ENCODE data around the gene MED15. TPM values are rescaled to one million over a fixed set of nuclear protein-coding genes. Genes with fewer than 3 reads are reported as not detected.

Gene MED15
- total RNA-seq, 5 donors from 2014 or later (not counting 1 experiment from before 2014, with no cell fraction given): 214 to 317 (median 262) TPM

- WGBS (ENCODE audit: insufficient coverage): 89% methylated on average over 6 of the region's 6 CpGs
- ATAC-seq (replicated peaks in 1 of 4) (no peak), DNase-seq (no peak)
- Mint-ChIP-seq H3K4me1 (peaks cover 10 to 17% (median 11%) of the 10 kb centered on the region in 3 donors), H3K27me3 (no peaks in the 10 kb centered on the region), H3K36me3 (no peaks in the 10 kb centered on the region), H3K9me3 (no peaks in the 10 kb centered on the region), H3K4me3 (no peak overlapping the region), H3K27ac (no peak overlapping the region)
- no peak overlapping the region for H3K4me3 ChIP-seq (ENCODE audit: control insufficient read depth in 1 of 2, extremely low read depth in 1 of 2, low read length in 1 of 2)
- no peaks in the 10 kb centered on the region for H3K36me3 ChIP-seq (ENCODE audit: control insufficient read depth in 2 of 2, extremely low read depth in 1 of 2, insufficient read depth in 1 of 2, low read length in 1 of 2)
- CTCF ChIA-PET: no interaction called here
- POLR2A ChIA-PET: no interaction called here
- no peak overlapping the region for H3K27ac ChIP-seq (ENCODE audit: low read length)
- no peaks in the 10 kb centered on the region for H3K9me3 ChIP-seq
- H3K27me3 ChIP-seq (replicated peaks in 1 of 2; ENCODE audit: control insufficient read depth in 2 of 2, extremely low read depth in 1 of 2, insufficient read depth in 2 of 2, low read length in 1 of 2): peaks cover 0 to 20% of the 10 kb centered on the region in 2 experiments
- H3K4me1 ChIP-seq (ENCODE audit: control insufficient read depth in 1 of 2, extremely low read depth in 1 of 2, insufficient read depth in 2 of 2, low read length in 2 of 2): peaks cover 0 to 20% of the 10 kb centered on the region in 2 experiments
These were observed 97.9 kb downstream of the MED15 start for GRCh38 chr22:20605328-20605727.

- H3K4me1 ChIP-seq (ENCODE audit: control insufficient read depth in 1 of 2, extremely low read depth in 1 of 2, insufficient read depth in 2 of 2, low read length in 2 of 2): peaks cover 0 to 20% of the 10 kb centered on the region in 2 experiments
- no peaks in the 10 kb centered on the region for H3K36me3 Mint-ChIP-seq
- 27% methylated on average over 11 of the region's 13 CpGs for WGBS (ENCODE audit: insufficient coverage)
- peaks cover 0 to 20% of the 10 kb centered on the region in 2 experiments for H3K27me3 ChIP-seq (replicated peaks in 1 of 2; ENCODE audit: control insufficient read depth in 2 of 2, extremely low read depth in 1 of 2, insufficient read depth in 2 of 2, low read length in 1 of 2)
- DNase-seq (peak; percentile 37 to 83 (median 65)), ATAC-seq (replicated peaks in 1 of 4) (peak; percentile 90 to 96 (median 92))
- H3K9me3 ChIP-seq: no peaks in the 10 kb centered on the region
- ChIA-PET POLR2A (no interaction called here), CTCF (no interaction called here)
- H3K4me3 Mint-ChIP-seq: no peak overlapping the region
- H3K4me1 Mint-ChIP-seq: peaks cover 11 to 17% (median 13%) of the 10 kb centered on the region in 3 donors
- H3K27ac Mint-ChIP-seq: peak overlapping the region in 1 of 2 donors; percentile 4
- H3K4me3 ChIP-seq (ENCODE audit: control insufficient read depth in 1 of 2, extremely low read depth in 1 of 2, low read length in 1 of 2): no peak overlapping the region
- no peak overlapping the region for H3K27ac ChIP-seq (ENCODE audit: low read length)
- H3K27me3 Mint-ChIP-seq: no peaks in the 10 kb centered on the region
- no peaks in the 10 kb centered on the region for H3K36me3 ChIP-seq (ENCODE audit: control insufficient read depth in 2 of 2, extremely low read depth in 1 of 2, insufficient read depth in 1 of 2, low read length in 1 of 2)
- no peaks in the 10 kb centered on the region for H3K9me3 Mint-ChIP-seq
These were observed 98.8 kb downstream of the MED15 start for GRCh38 chr22:20606041-20606783.

GRCh38 chr22:20606784-20607128 is 99.3 kb downstream of the MED15 start:
- Histone ChIP-seq H3K9me3 (no peaks in the 10 kb centered on the region), H3K27me3 (replicated peaks in 1 of 2; ENCODE audit: control insufficient read depth in 2 of 2, extremely low read depth in 1 of 2, insufficient read depth in 2 of 2, low read length in 1 of 2) (peaks cover 0 to 24% of the 10 kb centered on the region in 2 experiments), H3K36me3 (ENCODE audit: control insufficient read depth in 2 of 2, extremely low read depth in 1 of 2, insufficient read depth in 1 of 2, low read length in 1 of 2) (no peaks in the 10 kb centered on the region), H3K4me3 (ENCODE audit: control insufficient read depth in 1 of 2, extremely low read depth in 1 of 2, low read length in 1 of 2) (no peak overlapping the region), H3K4me1 (ENCODE audit: control insufficient read depth in 1 of 2, extremely low read depth in 1 of 2, insufficient read depth in 2 of 2, low read length in 2 of 2) (peaks cover 0 to 23% of the 10 kb centered on the region in 2 experiments), H3K27ac (ENCODE audit: low read length) (no peak overlapping the region)
- CTCF ChIA-PET: no interaction called here
- Mint-ChIP-seq H3K4me3 (no peak overlapping the region), H3K27me3 (no peaks in the 10 kb centered on the region), H3K36me3 (no peaks in the 10 kb centered on the region), H3K27ac (no peak overlapping the region), H3K9me3 (no peaks in the 10 kb centered on the region), H3K4me1 (peaks cover 11 to 17% (median 16%) of the 10 kb centered on the region in 3 donors)
- POLR2A ChIA-PET: no interaction called here
- 84% methylated on average over 6 of the region's 9 CpGs for WGBS (ENCODE audit: insufficient coverage)
- ATAC-seq (replicated peaks in 1 of 4): no peak
- no peak for DNase-seq

- H3K4me1 ChIP-seq (ENCODE audit: control insufficient read depth in 1 of 2, extremely low read depth in 1 of 2, insufficient read depth in 2 of 2, low read length in 2 of 2): peaks cover 0 to 23% of the 10 kb centered on the region in 2 experiments
- Mint-ChIP-seq H3K27ac (no peak overlapping the region), H3K27me3 (no peaks in the 10 kb centered on the region), H3K4me3 (no peak overlapping the region), H3K36me3 (no peaks in the 10 kb centered on the region), H3K9me3 (no peaks in the 10 kb centered on the region), H3K4me1 (peaks cover 11 to 17% (median 15%) of the 10 kb centered on the region in 3 donors)
- no peak overlapping the region for H3K27ac ChIP-seq (ENCODE audit: low read length)
- H3K27me3 ChIP-seq (replicated peaks in 1 of 2; ENCODE audit: control insufficient read depth in 2 of 2, extremely low read depth in 1 of 2, insufficient read depth in 2 of 2, low read length in 1 of 2): peaks cover 0 to 24% of the 10 kb centered on the region in 2 experiments
- ChIA-PET POLR2A (no interaction called here), CTCF (no interaction called here)
- H3K4me3 ChIP-seq (ENCODE audit: control insufficient read depth in 1 of 2, extremely low read depth in 1 of 2, low read length in 1 of 2): no peak overlapping the region
- no peaks in the 10 kb centered on the region for H3K9me3 ChIP-seq
- WGBS (ENCODE audit: insufficient coverage): 81% methylated on average over 21 of the region's 31 CpGs
- no peak for ATAC-seq (replicated peaks in 1 of 4)
- H3K36me3 ChIP-seq (ENCODE audit: control insufficient read depth in 2 of 2, extremely low read depth in 1 of 2, insufficient read depth in 1 of 2, low read length in 1 of 2): no peaks in the 10 kb centered on the region
- DNase-seq: no peak
These were observed 99.9 kb downstream of the MED15 start for GRCh38 chr22:20607157-20607907.

GRCh38 chr22:20610243-20610686 is 102.9 kb downstream of the MED15 start:
- Histone ChIP-seq H3K9me3 (no peaks in the 10 kb centered on the region), H3K4me1 (ENCODE audit: control insufficient read depth in 1 of 2, extremely low read depth in 1 of 2, insufficient read depth in 2 of 2, low read length in 2 of 2) (peaks cover 0 to 19% of the 10 kb centered on the region in 2 experiments), H3K27ac (ENCODE audit: low read length) (no peak overlapping the region), H3K4me3 (ENCODE audit: control insufficient read depth in 1 of 2, extremely low read depth in 1 of 2, low read length in 1 of 2) (no peak overlapping the region), H3K36me3 (ENCODE audit: control insufficient read depth in 2 of 2, extremely low read depth in 1 of 2, insufficient read depth in 1 of 2, low read length in 1 of 2) (no peaks in the 10 kb centered on the region), H3K27me3 (replicated peaks in 1 of 2; ENCODE audit: control insufficient read depth in 2 of 2, extremely low read depth in 1 of 2, insufficient read depth in 2 of 2, low read length in 1 of 2) (peaks cover 0 to 19% of the 10 kb centered on the region in 2 experiments)
- Mint-ChIP-seq H3K27ac (no peak overlapping the region), H3K9me3 (no peaks in the 10 kb centered on the region), H3K4me1 (peaks cover 11 to 16% (median 11%) of the 10 kb centered on the region in 3 donors), H3K4me3 (no peak overlapping the region), H3K27me3 (no peaks in the 10 kb centered on the region), H3K36me3 (no peaks in the 10 kb centered on the region)
- ATAC-seq (replicated peaks in 1 of 4): no peak
- ChIA-PET CTCF (no interaction called here), POLR2A (no interaction called here)
- no peak for DNase-seq
- WGBS (ENCODE audit: insufficient coverage): 95% methylated on average over 8 of the region's 8 CpGs

GRCh38 chr22:20610757-20611156 is 103.3 kb downstream of the MED15 start:
- Histone ChIP-seq H3K27me3 (replicated peaks in 1 of 2; ENCODE audit: control insufficient read depth in 2 of 2, extremely low read depth in 1 of 2, insufficient read depth in 2 of 2, low read length in 1 of 2) (peaks cover 0 to 19% of the 10 kb centered on the region in 2 experiments), H3K36me3 (ENCODE audit: control insufficient read depth in 2 of 2, extremely low read depth in 1 of 2, insufficient read depth in 1 of 2, low read length in 1 of 2) (no peaks in the 10 kb centered on the region), H3K4me3 (ENCODE audit: control insufficient read depth in 1 of 2, extremely low read depth in 1 of 2, low read length in 1 of 2) (no peak overlapping the region), H3K4me1 (ENCODE audit: control insufficient read depth in 1 of 2, extremely low read depth in 1 of 2, insufficient read depth in 2 of 2, low read length in 2 of 2) (peaks cover 0 to 15% of the 10 kb centered on the region in 2 experiments), H3K9me3 (no peaks in the 10 kb centered on the region), H3K27ac (ENCODE audit: low read length) (no peak overlapping the region)
- no peak overlapping the region for H3K27ac Mint-ChIP-seq
- no peak overlapping the region for H3K4me3 Mint-ChIP-seq
- H3K36me3 Mint-ChIP-seq: no peaks in the 10 kb centered on the region
- DNase-seq (no peak), ATAC-seq (replicated peaks in 1 of 4) (no peak)
- H3K4me1 Mint-ChIP-seq: peaks cover 10 to 13% (median 10%) of the 10 kb centered on the region in 3 donors
- CTCF ChIA-PET: no interaction called here
- whole genome bisulfite sequencing (ENCODE audit: insufficient coverage): 81% methylated on average over 8 of the region's 8 CpGs
- POLR2A ChIA-PET: no interaction called here
- H3K27me3 Mint-ChIP-seq: no peaks in the 10 kb centered on the region
- no peaks in the 10 kb centered on the region for H3K9me3 Mint-ChIP-seq
